H1 (cell line): ENCODE data around the gene CTDP1.

ENCODE experiments used
- CTCF ChIP-seq, 3 experiments: IDR thresholded peaks; 1 replicate in 2 of 3; 2 replicates in 1 of 3; pipeline versions ENCODE4 v1.5.1 to v1.6.1; 2011; ENCODE audit warnings: low read length in 3 of 3, mild to moderate bottlenecking in 3 of 3, inconsistent platforms in 2 of 3, low read depth in 1 of 3, moderate library complexity in 1 of 3; ENCODE audit not compliant: insufficient read depth in 1 of 3; ENCODE audit errors: control extremely low read depth in 1 of 3
- EP300 ChIP-seq, 2 experiments: IDR thresholded peaks; 1 replicate in 1 of 2; 2 replicates in 1 of 2; pipeline ENCODE4 v1.6.1; 2011 to 2012; ENCODE audit warnings: low read depth in 2 of 2, low read length in 2 of 2, mild to moderate bottlenecking in 2 of 2, borderline replicate concordance in 1 of 2, inconsistent platforms in 1 of 2, moderate library complexity in 1 of 2
- EZH2 ChIP-seq: fragments of 200-600 bp; sonication (generic); IDR thresholded peaks from 2 replicates; pipeline ENCODE4 v1.7.1; 2012; ENCODE audit warnings: low read depth, mild to moderate bottlenecking, moderate library complexity, low read length, inconsistent platforms; ENCODE audit not compliant: severe bottlenecking
- SP1 ChIP-seq: IDR thresholded peaks from 2 replicates; pipeline ENCODE4 v1.6.1; 2011; ENCODE audit warnings: low read depth, low read length

GRCh38 chr18:79708412-79708811 is 28.8 kb downstream of the CTDP1 start:
- no peak for TF ChIP-seq CTCF (IDR thresholded peaks at IDR 0.05; ENCODE audit: control extremely low read depth in 1 of 3, insufficient read depth in 1 of 3, low read depth in 1 of 3, low read length in 3 of 3)
- TF ChIP-seq SP1, result no peak
- TF ChIP-seq EP300 (IDR thresholded peaks at IDR 0.05; ENCODE audit: borderline replicate concordance in 1 of 2, low read depth in 2 of 2, low read length in 2 of 2), result no peak
- no peak for TF ChIP-seq EZH2
